ENCODE results near the gene PPP1R9A.
"Not testable (repeated sequence)": the region's sequence is repeated elsewhere in the genome, so short reads cannot be mapped to it uniquely, and the experiment has no call there.

PPP1R9A gene

DNA sequence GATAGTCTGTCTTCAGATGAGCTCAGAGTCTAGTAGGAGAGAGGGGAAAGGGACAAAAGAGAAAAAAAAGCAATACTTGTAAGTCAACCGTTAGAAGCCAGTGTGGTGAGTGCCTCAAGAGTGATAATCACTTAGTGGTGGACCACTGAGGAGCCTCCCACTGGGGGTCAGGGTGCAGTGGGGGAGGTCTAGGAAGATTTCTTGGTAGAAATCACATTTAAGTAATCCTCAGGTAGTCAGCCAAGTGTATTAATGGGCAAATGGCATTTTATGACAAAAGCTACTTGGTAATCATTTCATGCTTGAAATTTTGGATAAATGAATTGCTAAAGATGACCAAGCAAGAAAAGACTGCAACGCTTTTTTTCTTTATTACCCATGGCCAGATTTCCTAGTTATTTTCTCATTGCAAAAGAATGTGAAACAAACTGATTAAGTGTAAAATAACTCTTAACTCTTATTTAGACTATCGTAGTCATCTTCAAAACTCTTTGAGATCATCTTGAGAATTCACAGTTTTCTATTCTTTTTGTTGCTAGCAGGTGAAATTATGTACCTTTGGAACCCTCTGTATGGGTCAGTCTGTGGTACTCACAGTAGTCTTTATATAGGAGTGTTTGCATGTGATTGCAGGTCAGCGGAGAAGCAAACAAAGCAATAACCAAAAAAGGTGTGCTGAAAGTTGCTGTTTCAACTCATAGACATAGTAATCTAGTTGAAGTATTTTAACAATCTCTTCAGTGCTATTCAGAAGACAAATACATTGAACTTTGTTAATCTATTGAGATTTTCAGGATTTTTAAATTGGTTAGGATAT, 63.9 kb downstream of the PPP1R9A start:
- H3K27ac ChIP-seq, result no peak overlapping the region

DNA sequence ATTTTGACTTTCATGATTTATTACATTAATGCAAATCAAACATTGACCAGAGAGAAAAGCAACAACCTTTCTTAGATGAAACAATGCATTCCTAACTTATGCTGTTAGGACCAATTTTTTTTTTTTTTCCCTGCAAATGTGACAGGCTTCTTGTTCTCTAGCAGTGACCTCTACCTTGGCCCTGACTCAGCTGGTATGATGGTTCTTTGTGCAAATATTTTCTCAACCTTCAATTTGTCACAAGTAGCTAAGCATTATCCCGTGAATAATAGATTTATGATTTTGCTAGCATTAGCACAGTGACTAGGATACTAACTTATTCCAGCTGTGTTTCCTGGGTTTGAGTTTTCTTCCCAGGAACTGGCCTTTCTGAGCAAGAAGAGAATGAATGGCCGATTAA, 64.9 kb downstream of the PPP1R9A start:
- no peak for DNase-seq (ENCODE audit: low read depth, low spot score)
- H3K27ac ChIP-seq, result no peak overlapping the region

More for the DNA sequence above, 63.9 kb downstream of the PPP1R9A start:
- DNase-seq (ENCODE audit: low read depth, low spot score), result no peak

DNA sequence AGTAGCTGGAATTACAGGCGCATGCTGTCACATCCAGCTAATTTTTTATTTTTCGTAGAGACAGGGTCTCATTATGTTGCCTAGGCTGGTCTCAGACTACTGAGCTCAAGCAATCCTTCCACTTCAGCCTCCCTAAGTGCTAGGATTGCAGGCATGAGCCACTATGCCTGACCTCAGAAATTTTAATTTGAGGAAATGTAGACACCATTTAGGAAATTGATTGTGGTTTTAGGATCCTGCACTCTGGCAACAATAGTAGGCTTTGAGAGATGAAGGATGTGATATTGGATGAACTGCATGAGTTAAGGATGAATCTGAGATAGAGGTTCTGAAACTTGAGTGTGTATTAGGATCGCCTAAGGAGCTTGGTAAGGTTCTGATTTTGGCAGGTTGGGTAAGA, 66.5 kb downstream of the PPP1R9A start:
- no peak overlapping the region for H3K27ac ChIP-seq
- DNase-seq (ENCODE audit: low read depth, low spot score), result no peak

DNA sequence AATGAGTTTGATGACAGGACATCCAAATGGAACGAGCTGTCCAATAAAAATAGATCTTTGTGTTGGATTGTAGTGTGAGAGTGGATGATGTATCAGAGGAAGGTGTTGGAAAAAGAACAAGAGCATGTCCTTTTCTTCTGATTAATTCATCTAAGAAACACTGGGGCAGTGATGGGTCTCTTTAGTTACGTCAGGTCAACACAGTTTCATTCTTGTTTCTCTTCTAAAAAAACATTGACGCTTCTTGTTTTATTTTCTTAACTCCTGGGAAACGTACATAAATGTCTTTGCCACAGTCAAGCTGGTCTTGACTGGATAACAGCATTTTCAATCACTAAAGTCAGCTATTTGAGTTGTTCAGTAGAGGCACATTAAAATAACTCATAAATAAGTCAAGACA, 67.0 kb downstream of the PPP1R9A start:
- DNase-seq (ENCODE audit: low read depth, low spot score), result no peak

DNA sequence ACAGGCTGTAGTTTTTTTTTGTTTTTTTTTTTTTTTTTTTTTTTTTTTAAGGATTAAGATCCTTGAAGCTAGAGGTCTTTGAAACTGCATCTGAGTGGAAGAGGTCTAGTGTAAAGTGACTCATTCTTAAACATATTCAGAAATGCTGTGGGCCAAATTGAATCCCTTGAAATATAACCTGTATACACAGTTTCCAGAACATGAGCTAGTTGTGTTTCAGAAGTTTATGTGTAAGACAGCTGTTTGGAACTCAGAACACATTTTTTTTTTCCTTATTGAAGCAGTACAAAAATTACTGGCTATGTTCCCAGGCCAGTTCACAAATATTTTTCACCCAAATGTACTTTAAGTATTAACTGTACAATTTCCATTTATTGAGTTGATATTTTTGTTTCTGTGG, 67.9 kb downstream of the PPP1R9A start:
- H3K27ac ChIP-seq, result no peak overlapping the region
- DNase-seq (ENCODE audit: low read depth, low spot score), result no peak

More for the DNA sequence above, 67.0 kb downstream of the PPP1R9A start:
- H3K27ac ChIP-seq, result no peak overlapping the region

DNA sequence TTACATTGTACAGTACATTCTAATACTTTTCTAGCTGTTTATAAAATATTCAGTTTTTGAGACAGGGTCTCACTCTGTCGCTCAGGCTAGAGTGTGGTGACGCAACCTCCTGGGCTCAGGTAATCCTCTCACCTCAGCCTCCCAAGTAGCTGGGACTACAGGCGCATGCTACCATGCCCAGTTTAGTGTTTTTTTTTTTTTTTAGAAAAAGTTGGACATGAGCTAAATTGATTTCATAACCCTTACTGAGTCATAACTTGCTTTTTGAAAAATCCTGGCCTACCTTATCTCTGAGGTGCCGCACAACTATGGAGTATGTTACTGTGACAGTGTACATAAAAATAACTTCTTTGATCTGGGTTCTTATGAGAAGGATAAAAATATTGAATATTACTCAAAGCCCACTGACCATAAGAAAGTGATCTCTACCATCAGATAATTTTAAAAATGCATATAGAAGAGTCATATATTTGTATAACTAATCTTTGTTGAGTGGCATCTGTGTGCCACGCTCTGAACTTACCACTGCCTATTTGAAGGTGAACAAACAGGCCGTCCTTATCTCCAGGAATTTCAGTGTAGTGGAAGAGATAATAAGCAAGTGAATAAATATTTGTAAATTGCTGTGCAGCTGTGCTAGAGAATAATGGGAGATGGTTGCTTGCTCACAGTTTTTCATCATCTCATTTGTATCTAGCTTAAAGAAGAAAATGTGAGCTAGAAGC, 73.2 kb downstream of the PPP1R9A start:
- H3K27ac ChIP-seq, result no peak overlapping the region
- no peak for DNase-seq (ENCODE audit: low read depth, low spot score)

DNA sequence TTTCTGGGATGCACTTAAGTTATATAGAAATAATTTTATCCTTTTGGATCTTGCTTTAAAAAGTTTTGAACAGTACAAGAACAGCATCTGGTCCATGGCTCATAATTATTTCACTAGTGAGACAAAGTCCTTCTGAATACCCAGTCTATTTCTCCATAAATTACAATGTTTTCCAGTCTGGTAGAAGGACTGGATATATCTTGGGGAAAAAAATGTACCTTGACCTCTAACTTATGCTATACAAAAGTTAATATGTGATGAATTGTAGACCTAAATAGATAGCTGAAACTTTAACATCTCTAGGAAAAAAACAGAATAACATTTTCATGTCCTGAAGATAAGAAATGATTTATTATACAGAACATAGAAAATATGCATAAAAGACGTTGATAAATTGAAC, 88.5 kb downstream of the PPP1R9A start:
- H3K27ac ChIP-seq, result no peak overlapping the region
- no peak for DNase-seq (ENCODE audit: low read depth, low spot score)

DNA sequence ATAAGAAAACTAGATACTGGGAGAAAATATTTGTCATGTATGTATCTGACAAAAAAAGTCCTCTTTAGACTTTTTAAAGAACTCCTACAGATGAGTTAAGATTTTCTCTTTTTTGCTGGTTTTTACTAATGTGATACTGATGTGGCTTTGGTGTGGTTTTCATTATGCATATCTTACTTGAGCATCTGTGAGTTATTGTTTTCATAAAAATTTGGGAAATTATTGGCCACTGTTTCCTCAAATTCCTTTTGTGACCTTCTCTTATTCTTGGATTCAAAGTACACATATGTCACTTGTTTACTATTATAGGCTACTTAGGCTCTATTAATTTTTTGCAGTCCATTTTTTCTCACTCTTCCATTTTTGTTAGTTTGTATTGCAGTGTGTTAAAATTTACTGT, 89.0 kb downstream of the PPP1R9A start:
- no peak overlapping the region for H3K27ac ChIP-seq
- DNase-seq (ENCODE audit: low read depth, low spot score), result no peak

DNA sequence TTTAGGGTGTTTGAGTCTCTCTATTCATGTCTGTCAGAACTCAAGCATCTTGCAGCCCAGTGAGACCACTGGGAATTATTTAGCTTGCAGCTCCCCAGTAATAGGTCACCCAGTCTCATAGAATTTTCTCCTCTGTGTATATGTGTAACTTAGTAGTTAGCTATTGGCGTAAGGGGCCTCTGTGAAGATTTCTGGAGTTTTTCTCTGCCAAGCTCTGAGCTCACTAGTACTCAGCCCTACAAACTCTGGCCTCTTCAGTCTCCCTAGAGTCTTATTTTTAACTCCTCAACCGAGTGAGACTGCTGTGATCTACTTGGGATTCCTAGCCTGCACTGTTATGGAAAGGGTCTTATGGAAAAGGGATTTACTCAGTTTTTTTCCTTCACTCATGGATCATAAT, 90.2 kb downstream of the PPP1R9A start:
- H3K27ac ChIP-seq, result no peak overlapping the region
- no peak for DNase-seq (ENCODE audit: low read depth, low spot score)

DNA sequence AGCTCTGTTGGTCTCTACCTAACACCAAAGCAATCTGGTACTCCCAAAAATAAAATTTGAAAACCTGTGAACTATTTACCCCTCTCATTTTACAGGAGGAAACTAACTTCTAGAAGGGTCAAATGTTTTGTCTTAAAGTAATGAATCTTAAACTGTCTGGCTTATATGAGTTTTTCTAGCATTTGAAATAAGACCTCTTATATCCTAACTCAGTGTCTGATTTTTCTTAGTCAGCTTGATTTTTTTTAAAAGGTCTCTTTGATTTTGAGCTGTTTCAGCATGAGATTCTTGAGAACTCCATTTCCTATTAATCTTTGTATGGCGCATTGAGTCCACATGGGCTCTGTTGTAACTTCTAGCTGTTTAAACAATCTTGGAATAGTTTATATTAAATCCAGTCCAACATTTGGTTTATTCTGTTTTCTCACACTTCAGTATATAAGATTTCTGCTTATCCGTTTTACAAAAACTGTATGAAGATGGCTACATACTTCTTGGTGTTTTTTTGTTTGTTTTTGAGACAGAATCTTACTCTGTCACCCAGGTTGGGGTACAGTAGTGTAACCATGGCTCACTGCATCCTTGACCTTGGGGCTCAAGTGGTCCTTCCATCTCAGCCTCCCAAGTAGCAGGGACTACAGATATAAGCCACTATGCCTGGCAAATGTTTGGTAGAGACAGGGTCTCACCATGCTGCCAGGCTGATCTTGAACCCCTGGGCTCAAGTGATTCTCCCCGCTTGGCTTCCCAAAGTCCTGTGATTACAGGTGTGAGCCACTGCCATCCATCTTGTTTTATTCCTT, 91.1 kb downstream of the PPP1R9A start:
- no peak for DNase-seq (ENCODE audit: low read depth, low spot score)
- H3K27ac ChIP-seq, result no peak overlapping the region

DNA sequence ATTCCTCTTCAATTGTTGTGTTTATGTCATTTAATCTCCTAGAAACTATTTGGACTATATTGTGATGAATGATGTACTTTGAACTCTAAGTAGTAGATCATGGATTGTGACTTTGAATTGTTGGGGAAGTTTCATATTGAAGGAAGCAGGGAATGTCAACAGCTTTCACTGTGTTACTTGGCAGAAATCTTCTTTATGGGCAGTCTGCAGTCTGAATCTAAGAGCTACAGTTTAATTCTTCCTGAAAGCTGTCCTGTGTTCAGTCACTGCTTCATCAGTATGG, 91.6 kb downstream of the PPP1R9A start:
- no peak overlapping the region for H3K27ac ChIP-seq
- no peak for DNase-seq (ENCODE audit: low read depth, low spot score)

DNA sequence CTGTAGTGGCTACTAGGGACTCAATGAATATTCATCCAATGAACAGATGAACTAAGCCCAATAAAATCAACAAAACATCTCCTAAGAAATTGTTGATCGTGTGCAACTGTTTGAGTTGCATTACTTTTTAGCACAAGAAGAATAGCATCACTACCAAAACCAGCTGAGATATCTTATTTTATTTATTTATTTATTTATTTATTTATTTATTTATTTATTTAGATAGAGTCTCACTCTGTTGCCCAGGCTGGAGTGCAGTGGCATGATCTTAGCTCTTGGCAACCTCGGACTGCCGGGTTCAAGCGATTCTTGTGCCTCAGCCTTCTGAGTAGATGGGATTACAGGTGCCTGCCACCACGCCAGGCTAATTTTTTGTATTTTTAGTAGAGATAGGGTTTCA, 92.2 kb downstream of the PPP1R9A start:
- H3K27ac ChIP-seq; DNase-seq (ENCODE audit: low read depth, low spot score): not testable (repeated sequence)

DNA sequence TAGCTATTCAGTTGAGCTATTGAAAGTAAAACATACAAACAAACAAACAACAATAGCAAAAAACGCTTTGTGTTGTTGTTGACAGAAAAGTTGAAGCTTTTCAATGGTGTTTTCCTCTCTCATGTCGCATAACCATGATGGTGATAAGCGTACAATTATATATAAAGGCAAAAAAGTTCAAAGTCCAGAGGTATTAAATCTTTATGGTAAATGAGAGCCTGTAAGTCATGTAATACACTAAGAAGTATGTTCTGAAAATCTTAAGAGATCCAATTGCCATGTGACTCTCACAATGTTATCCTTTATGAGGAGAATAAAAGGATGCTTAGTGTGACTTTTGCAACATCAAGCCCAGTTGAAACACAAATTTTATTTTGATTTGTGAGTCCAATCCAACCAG, 93.9 kb downstream of the PPP1R9A start:
- no peak for DNase-seq (ENCODE audit: low read depth, low spot score)
- no peak overlapping the region for H3K27ac ChIP-seq

DNA sequence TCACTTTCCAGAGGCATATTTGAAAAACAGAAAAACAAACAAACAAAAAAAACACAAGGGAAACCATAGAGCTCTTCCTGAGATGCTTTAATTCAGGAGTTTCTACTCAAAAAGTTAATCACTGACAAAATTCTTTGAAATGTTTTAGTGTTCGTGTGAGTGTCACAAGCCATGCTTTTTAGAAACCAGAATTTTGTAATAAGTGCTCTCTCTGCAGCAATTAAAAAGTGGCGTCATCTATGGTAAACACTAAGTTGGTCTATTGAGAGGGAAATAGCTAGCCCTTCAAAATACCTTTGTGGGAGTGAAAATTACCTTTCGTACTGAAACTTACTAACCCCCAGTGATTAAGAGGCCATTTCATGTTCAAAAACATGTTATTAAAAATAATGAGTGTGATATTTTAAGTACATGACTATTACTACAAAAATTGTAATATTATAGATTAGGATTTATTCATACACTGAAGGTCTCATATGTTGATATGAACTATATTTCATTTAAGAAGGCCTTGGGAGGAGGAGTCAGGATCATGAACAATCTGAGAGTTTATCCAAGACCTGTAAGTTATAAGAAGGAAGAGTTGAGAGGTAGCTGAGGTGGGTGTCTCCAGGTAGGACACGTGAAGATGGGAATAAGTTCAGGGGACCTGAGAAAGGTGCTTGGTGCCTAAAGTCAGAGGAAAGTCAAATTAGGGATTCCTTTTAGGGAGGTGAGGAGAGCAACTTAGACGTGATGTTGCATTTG, 94.6 kb downstream of the PPP1R9A start:
- no peak for DNase-seq (ENCODE audit: low read depth, low spot score)
- H3K27ac ChIP-seq, result no peak overlapping the region

DNA sequence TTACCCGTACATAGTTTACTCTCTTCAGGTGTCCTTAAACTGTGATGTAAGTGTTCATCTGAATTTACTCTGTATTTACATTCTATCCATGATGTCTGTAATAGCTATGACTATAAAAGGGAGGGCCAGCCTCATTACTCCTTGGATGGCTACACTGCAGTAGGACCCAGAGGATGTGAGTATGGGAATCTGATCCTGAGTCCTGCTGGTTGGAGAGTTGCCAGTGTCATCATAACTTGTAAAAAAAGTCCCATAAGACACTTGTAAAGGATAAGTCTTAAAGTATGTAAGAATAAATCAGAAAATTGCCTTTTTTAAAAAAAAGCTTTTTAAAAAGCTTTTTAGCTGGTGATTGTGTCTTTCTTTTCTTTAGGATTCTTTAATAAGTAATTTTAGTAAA, 95.4 kb downstream of the PPP1R9A start:
- H3K27ac ChIP-seq, result no peak overlapping the region
- DNase-seq (ENCODE audit: low read depth, low spot score), result no peak

DNA sequence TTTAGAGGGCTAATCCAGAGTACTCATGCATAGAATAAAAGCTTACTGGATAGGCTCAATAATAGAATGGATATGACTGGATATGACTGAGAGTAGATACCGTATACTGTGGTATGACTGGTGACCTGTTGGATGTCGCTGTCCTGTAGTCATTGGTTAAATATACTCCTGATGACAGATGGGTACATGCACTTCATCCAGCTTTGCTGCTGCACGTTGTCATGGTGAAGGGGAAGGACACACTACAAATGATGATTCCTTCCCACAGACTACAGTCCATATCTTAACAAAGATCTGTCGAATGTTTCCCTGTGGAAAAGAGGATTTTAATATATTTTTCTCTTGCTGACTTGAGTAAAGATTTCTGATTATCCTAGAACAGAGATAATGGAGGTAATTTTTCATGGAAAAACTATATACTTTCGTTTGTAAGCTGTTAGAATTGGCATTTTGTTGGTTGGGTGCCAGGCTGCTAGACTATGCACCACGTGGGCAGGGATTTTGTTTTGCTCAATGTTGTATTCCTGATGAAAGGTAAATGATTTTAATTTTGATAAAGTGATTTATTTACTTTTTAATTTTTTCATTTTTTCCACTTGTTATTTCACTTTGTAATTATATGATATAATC, 97.3 kb downstream of the PPP1R9A start:
- H3K27ac ChIP-seq, result no peak overlapping the region
- DNase-seq (ENCODE audit: low read depth, low spot score), result no peak

DNA sequence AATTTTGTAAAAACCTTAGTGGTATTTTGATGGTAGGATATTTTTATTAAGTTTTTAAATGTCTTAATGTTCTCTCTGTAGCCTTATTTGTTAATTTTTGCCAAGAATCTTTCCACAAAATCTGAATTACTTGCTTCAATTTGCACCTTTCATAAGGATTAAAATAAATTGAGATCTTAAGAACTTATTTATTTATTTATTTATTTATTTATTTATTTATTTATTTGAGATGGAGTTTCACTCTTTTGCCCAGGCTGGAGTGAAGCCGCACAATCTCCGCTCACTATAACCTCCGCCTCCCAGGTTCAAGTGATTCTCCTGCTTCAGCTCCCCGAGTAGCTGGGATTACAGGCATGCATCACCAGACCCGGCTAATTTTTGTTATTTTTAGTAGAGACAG, 98.6 kb downstream of the PPP1R9A start:
- H3K27ac ChIP-seq, result no peak overlapping the region
- no peak for DNase-seq (ENCODE audit: low read depth, low spot score)

DNA sequence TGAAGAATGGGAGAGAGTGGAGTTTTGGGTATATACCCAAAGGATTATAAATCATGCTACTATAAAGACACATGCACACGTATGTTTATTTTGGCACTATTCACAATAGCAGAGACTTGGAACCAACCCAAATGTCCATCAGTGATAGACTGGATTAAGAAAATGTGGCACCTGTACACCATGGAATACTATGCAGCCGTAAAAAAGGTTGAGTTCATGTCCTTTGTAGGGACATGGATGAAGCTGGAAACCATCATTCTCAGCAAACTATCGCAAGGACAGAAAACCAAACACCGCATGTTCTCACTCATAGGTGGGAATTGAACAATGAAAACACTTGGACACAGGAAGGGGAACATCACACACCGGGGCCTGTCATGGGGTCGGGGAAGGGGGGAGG, 101.4 kb downstream of the PPP1R9A start:
- not testable (repeated sequence) for H3K27ac ChIP-seq; DNase-seq (ENCODE audit: low read depth, low spot score)

DNA sequence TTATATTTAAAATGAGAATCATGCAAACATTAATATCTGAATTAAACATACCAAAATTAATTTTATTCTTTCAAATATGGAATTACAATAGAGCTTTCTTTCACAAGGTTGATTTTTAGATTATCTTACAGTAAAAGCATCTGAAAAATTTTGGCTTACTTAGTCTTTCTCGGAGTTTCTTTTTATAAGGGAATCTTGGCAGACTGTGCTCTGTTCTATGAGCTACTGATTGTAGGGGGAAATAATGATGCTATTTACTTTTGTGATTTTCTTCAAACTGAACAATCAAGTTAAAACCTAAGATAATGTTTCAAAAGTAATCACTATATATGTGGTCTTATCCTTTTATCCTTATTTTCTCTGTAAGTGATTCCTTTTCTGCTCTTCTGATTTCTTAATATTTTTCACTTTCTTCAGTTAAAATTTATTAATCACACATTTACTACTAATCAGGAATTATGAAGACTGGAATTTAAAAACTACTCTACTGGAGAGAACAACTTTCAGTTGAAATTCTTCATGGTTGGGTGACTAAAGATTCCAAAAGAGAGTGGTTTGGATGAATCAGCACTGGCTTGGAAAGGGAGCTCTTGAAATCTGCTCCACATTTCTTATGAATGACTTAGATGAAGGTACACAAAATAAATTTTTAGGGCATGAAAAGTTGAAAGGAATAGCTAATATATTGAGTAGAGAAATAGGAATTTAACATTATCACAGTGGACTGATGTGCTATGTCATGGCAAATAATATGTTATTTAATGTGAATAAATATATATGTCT, 103.9 kb downstream of the PPP1R9A start:
- no peak for DNase-seq (ENCODE audit: low read depth, low spot score)
- H3K27ac ChIP-seq, result no peak overlapping the region

All from epithelial cell of prostate (primary cell).